Measurements from ENCODE around the gene CEP57L1. TPM values are rescaled to one million over a fixed set of nuclear protein-coding genes. Genes with fewer than 3 reads are reported as not detected.

Gene CEP57L1
- total RNA-seq, 1 experiment from 2014 or later: 37.6 TPM

DNA sequence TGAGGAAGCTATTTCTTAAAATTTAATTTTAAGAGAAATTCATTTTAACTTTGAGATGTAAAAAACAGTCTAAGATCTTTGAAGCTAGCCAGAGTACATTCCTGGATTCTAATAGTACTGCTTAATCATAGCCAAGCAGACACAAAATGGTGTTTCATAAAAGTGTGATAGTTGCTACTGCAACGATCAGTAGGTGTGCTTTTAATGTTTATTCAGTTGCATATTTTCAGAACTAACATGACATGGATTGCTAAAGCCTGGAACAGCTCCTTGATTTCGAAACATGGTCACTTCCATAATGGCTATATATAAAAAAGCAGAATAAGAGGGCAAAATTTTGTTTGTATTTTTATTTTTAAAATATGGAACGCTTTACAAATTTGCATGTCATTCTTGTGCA lies 36.2 kb upstream of the CEP57L1 start:
- BruUV-seq (replicated peaks): no TSS peak
- in situ Hi-C loops (cut with HindIII; ENCODE audit: low pct_unique_long_range_greater_than_20kb, low sequenced_read_pairs): no loop called here
- ATAC-seq: no peak
- H3K4me3 ChIP-seq (ENCODE audit: low read depth in 2 of 2, low read length in 2 of 2): no peak overlapping the region
- H3K9me3 ChIP-seq (ENCODE audit: control insufficient read depth, insufficient read depth, low read depth, low read length): no peaks in the 10 kb centered on the region
- intact Hi-C loops (cut with micrococcal nuclease; ENCODE audit: unreplicated experiment): no loop called here
- H3K36me3 ChIP-seq (ENCODE audit: control insufficient read depth, insufficient read depth, low read length): no peaks in the 10 kb centered on the region
- TF ChIP-seq, protein P1, sequence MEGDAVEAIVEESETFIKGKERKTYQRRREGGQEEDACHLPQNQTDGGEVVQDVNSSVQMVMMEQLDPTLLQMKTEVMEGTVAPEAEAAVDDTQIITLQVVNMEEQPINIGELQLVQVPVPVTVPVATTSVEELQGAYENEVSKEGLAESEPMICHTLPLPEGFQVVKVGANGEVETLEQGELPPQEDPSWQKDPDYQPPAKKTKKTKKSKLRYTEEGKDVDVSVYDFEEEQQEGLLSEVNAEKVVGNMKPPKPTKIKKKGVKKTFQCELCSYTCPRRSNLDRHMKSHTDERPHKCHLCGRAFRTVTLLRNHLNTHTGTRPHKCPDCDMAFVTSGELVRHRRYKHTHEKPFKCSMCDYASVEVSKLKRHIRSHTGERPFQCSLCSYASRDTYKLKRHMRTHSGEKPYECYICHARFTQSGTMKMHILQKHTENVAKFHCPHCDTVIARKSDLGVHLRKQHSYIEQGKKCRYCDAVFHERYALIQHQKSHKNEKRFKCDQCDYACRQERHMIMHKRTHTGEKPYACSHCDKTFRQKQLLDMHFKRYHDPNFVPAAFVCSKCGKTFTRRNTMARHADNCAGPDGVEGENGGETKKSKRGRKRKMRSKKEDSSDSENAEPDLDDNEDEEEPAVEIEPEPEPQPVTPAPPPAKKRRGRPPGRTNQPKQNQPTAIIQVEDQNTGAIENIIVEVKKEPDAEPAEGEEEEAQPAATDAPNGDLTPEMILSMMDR (IDR thresholded peaks at IDR 0.05): no peak
- no peak for TF ChIP-seq TCF7L2 (IDR thresholded peaks at IDR 0.05; ENCODE audit: low read depth, low read length)
- TF ChIP-seq SIN3A (IDR thresholded peaks at IDR 0.05; ENCODE audit: borderline replicate concordance, insufficient read depth, low read depth, low read length): no peak
- TF ChIP-seq POLR2AphosphoS5 (IDR thresholded peaks at IDR 0.05; ENCODE audit: low read depth, low read length): no peak
- TF ChIP-seq, protein P2, sequence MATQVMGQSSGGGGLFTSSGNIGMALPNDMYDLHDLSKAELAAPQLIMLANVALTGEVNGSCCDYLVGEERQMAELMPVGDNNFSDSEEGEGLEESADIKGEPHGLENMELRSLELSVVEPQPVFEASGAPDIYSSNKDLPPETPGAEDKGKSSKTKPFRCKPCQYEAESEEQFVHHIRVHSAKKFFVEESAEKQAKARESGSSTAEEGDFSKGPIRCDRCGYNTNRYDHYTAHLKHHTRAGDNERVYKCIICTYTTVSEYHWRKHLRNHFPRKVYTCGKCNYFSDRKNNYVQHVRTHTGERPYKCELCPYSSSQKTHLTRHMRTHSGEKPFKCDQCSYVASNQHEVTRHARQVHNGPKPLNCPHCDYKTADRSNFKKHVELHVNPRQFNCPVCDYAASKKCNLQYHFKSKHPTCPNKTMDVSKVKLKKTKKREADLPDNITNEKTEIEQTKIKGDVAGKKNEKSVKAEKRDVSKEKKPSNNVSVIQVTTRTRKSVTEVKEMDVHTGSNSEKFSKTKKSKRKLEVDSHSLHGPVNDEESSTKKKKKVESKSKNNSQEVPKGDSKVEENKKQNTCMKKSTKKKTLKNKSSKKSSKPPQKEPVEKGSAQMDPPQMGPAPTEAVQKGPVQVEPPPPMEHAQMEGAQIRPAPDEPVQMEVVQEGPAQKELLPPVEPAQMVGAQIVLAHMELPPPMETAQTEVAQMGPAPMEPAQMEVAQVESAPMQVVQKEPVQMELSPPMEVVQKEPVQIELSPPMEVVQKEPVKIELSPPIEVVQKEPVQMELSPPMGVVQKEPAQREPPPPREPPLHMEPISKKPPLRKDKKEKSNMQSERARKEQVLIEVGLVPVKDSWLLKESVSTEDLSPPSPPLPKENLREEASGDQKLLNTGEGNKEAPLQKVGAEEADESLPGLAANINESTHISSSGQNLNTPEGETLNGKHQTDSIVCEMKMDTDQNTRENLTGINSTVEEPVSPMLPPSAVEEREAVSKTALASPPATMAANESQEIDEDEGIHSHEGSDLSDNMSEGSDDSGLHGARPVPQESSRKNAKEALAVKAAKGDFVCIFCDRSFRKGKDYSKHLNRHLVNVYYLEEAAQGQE (IDR thresholded peaks at IDR 0.05; ENCODE audit: insufficient read depth in 1 of 2, low read depth in 2 of 2, low read length in 1 of 2): no peak
- 0 out of 2 replicates have a peak, but pooled peaks cover 2% of the 10 kb centered on the region for H3K4me1 ChIP-seq (ENCODE audit: control insufficient read depth, insufficient read depth, low read length)
- no peak for DNase-seq (ENCODE audit: low read depth, low spot score)
- H3K27ac ChIP-seq (ENCODE audit: low read length): no peak overlapping the region
- CTCF ChIA-PET: interaction anchor here (0.6 kb wide), 1 partner anchor 466 kb away, joined by 4 read pairs; no protein-coding TSS in a partner anchor
- H3K27me3 ChIP-seq (ENCODE audit: control insufficient read depth, insufficient read depth, low read length): no peaks in the 10 kb centered on the region
- POLR2A ChIA-PET: interaction anchor here (0.6 kb wide), 1 partner anchor 15 kb away, joined by 10 read pairs; no protein-coding TSS in a partner anchor

DNA sequence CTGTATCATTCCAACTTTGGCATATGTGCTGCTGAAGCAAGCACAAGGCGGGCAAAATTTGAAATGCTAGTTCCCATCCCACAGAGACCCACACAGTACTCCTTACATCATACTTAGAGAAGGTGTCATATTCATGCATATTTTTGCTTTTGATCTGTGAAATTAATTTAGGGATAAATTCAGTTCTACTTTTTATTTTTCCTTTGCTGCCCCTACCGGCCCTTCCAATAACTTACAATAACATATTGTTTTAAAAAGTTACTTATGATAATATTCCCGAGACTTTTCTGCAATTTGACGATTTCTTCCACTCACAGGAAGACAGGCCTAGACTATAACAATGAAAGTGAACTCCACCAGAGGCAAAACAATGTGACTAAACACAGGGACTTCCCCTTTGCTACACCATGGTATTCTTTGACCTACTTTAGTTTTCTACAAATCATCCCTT lies 35.7 kb upstream of the CEP57L1 start:
- ChIA-PET CTCF (no interaction called here), POLR2A (interaction anchor here (0.6 kb wide), 1 partner anchor 15 kb away, joined by 10 read pairs; no protein-coding TSS in a partner anchor)
- H3K36me3 ChIP-seq (ENCODE audit: control insufficient read depth, insufficient read depth, low read length): no peaks in the 10 kb centered on the region
- no peak overlapping the region for H3K4me3 ChIP-seq (ENCODE audit: low read depth in 2 of 2, low read length in 2 of 2)
- DNase-seq (ENCODE audit: low read depth, low spot score): no peak
- no peak overlapping the region for H3K27ac ChIP-seq (ENCODE audit: low read length)
- H3K9me3 ChIP-seq (ENCODE audit: control insufficient read depth, insufficient read depth, low read depth, low read length): no peaks in the 10 kb centered on the region
- in situ Hi-C loops (cut with HindIII; ENCODE audit: low pct_unique_long_range_greater_than_20kb, low sequenced_read_pairs) (no loop called here), intact Hi-C loops (cut with micrococcal nuclease; ENCODE audit: unreplicated experiment) (no loop called here)
- ATAC-seq: peak; percentile 71
- no TSS peak for BruUV-seq (replicated peaks)
- no peaks in the 10 kb centered on the region for H3K27me3 ChIP-seq (ENCODE audit: control insufficient read depth, insufficient read depth, low read length)
- 0 out of 2 replicates have a peak, but pooled peaks cover 2% of the 10 kb centered on the region for H3K4me1 ChIP-seq (ENCODE audit: control insufficient read depth, insufficient read depth, low read length)
- TF ChIP-seq SIN3A (IDR thresholded peaks at IDR 0.05; ENCODE audit: borderline replicate concordance, insufficient read depth, low read depth, low read length) (no peak), POLR2AphosphoS5 (IDR thresholded peaks at IDR 0.05; ENCODE audit: low read depth, low read length) (no peak)
- TF ChIP-seq, protein P1 (IDR thresholded peaks at IDR 0.05): peak; percentile 53; the same call in 1 of the 2 replicates

Data from Panc1 (cell line).